Mesothelial cell of epicardium (in vitro differentiated cells): Measurements from ENCODE around the gene TRANK1. TPM values are rescaled to one million over a fixed set of nuclear protein-coding genes. Genes with fewer than 3 reads are reported as not detected.
A peak's percentile ranks its signal among the peaks of the same experiment; 100 is the strongest.

Experiments used
- DNase-seq, 2 experiments: peaks; one replicate each; pipeline ENCODE4 v3.0.0; 2021; ENCODE audit warnings: low spot score in 2 of 2; ENCODE audit not compliant: unreplicated experiment in 2 of 2
- H3K27ac Mint-ChIP-seq: 2 replicates; pipeline ENCODE4 v1.8.0; 2021; ENCODE audit warnings: mixed read lengths
- H3K27me3 Mint-ChIP-seq: 2 replicates; pipeline ENCODE4 v1.8.0; 2021; ENCODE audit warnings: low read depth, mixed read lengths
- H3K36me3 Mint-ChIP-seq: 2 replicates; pipeline ENCODE4 v1.8.0; 2021; ENCODE audit warnings: mixed read lengths
- H3K4me1 Mint-ChIP-seq: 2 replicates; pipeline ENCODE4 v1.8.0; 2021; ENCODE audit warnings: mixed read lengths
- H3K4me3 Mint-ChIP-seq: 2 replicates; pipeline ENCODE4 v1.8.0; 2021; ENCODE audit warnings: mild to moderate bottlenecking, moderate library complexity, mixed read lengths
- H3K9me3 Mint-ChIP-seq: 2 replicates; pipeline ENCODE4 v1.8.0; 2021; ENCODE audit warnings: mixed read lengths
- total RNA-seq: library from RNA; stranded (reverse); gene quantifications from 3 replicates; pipeline ENCODE4 v1.2.1, GENCODE V29; 2021
- TF ChIP-seq, protein P1 (sequence below): fragments of 200-600 bp; sonication (generic); IDR thresholded peaks from one replicate; pipeline ENCODE4 v1.5.0; 2021; ENCODE audit warnings: antibody characterized with exemption; ENCODE audit not compliant: unreplicated experiment

Gene TRANK1
- total RNA-seq, 1 donor from 2014 or later, result 76.8 TPM

DNA sequence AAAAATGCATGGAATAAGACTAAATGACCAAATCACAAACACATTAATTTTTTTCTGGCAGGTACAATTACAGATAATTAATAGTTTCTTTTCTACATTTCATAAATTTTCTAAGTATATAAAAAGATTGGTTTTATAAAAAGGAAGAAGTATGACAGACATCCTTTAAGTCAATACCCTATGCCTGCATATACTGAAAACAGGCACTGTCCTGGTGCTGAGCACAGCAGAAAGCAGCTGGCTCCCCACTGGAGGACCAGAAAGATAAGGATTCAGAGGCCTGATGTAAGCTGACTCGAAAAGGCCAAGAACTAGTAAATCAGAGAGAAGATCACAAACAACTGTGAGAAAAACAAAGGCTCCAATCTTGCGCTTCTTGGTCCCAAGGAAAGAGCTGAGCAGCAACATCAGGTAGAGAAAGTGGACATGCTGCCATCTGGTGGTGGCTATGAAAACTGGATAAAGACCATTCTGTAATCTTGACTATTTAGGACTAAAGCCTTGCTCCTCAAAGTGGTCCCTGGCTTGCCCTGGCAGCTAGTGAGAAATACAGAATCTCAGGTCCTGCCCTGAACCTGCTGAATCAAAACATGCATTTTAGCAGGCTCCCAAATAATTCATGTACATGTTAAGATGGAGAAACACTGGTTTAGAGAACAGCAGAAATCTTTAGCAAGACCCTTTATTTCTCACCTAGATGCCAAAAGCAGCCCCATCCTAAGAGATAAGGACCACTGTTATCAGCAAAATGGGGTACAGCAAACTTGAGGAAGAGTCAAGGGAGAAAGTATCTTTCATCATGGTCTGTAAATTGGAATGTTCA is 76.0 kb downstream of the TRANK1 start:
- Mint-ChIP-seq H3K36me3 (peaks cover 14% of the 10 kb centered on the region), H3K4me1 (no peaks in the 10 kb centered on the region), H3K27ac (no peak overlapping the region), H3K4me3 (no peak overlapping the region), H3K27me3 (peaks cover 4% of the 10 kb centered on the region), H3K9me3 (no peaks in the 10 kb centered on the region)
- TF ChIP-seq, protein P1, sequence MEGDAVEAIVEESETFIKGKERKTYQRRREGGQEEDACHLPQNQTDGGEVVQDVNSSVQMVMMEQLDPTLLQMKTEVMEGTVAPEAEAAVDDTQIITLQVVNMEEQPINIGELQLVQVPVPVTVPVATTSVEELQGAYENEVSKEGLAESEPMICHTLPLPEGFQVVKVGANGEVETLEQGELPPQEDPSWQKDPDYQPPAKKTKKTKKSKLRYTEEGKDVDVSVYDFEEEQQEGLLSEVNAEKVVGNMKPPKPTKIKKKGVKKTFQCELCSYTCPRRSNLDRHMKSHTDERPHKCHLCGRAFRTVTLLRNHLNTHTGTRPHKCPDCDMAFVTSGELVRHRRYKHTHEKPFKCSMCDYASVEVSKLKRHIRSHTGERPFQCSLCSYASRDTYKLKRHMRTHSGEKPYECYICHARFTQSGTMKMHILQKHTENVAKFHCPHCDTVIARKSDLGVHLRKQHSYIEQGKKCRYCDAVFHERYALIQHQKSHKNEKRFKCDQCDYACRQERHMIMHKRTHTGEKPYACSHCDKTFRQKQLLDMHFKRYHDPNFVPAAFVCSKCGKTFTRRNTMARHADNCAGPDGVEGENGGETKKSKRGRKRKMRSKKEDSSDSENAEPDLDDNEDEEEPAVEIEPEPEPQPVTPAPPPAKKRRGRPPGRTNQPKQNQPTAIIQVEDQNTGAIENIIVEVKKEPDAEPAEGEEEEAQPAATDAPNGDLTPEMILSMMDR, result peak; percentile 80
- peak in 1 of 2 experiments; percentile 68 for DNase-seq

DNA sequence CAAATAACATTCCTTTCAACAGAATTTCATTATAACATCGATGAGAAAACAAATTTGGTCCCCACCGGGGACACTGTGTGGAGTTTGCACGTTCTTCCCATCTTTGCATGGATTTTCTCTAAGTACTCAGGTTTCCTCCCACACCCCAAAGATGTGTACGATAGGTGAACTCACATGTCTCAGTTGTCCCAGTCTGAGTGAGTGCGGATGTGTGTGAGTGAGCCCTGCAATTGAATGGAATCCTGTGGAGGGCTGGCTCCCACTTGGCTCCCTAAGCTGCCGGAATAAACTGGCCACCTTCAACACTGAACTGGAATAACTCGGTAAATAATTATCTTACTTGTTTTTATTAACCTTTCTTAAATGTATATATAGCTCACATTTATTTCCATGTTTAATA is 77.0 kb downstream of the TRANK1 start:
- DNase-seq, result no peak
- H3K27ac Mint-ChIP-seq, result no peak overlapping the region
- no peaks in the 10 kb centered on the region for H3K9me3 Mint-ChIP-seq
- H3K4me3 Mint-ChIP-seq, result no peak overlapping the region
- TF ChIP-seq, protein P1, result no peak
- peaks cover 4% of the 10 kb centered on the region for H3K27me3 Mint-ChIP-seq
- H3K4me1 Mint-ChIP-seq, result no peaks in the 10 kb centered on the region
- peaks cover 20% of the 10 kb centered on the region for H3K36me3 Mint-ChIP-seq

DNA sequence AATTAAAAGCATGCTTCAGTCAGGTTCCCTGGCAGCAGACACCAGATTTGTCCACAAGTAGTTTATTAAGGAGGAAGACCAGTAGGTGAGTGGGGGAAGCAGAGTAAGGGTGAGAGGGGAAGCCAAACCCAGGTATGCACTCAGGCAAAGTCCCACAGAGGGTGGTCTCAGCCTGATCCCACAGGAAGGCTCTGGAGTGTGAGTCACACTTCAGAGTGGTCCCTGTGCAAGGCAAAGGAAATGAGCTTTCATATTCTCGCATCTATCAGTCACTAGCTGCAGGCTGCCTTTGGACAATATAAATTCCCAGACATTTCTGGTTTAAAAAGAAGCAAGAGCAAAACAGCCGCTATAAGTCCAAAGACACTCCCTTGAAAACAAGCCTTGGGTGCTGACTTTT is 78.5 kb downstream of the TRANK1 start:
- Mint-ChIP-seq H3K27ac (no peak overlapping the region), H3K27me3 (peaks cover 4% of the 10 kb centered on the region), H3K36me3 (peaks cover 21% of the 10 kb centered on the region), H3K4me3 (no peak overlapping the region), H3K4me1 (no peaks in the 10 kb centered on the region), H3K9me3 (no peaks in the 10 kb centered on the region)
- no peak for DNase-seq
- TF ChIP-seq, protein P1, result no peak

DNA sequence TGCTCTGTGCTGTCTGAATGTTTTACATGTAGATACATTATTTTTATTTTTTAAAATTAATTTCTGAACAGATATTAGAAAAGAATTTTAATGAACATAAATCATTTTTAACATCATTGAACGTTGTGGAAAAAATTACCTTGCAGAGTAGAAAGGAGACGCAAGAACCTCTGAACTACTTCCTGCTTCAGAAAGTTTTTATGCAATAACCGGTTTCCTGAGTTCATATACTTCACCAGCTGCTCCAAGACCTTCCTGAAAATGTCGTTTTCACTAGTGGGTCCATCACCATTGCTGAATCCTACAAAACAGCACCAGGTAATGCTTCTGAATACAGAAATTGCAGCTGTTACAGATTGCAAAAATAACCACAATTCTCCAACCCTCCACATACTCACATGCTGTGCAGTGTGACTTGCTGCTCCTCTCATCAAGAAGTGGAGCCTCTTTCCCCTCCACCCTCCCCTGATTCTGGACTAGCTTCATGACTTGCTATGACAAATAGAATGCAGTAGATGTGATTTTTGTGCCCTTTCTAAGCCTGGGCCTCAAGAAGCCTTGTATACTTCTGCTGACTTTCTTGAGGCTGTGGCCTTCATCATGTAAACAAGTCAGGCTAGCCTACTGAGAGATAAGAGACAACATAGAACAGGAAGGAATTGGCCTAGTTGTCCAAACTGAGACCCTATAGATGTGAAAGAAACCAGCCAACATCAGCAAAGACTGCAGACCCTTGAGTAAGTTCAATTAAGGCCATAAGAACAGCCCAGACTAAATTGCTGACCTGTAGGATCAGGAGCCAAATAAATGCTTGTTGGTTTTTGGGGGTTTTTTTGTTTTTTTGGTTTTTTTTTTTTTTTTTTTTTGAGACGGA is 80.4 kb downstream of the TRANK1 start:
- H3K4me3 Mint-ChIP-seq, result no peak overlapping the region
- H3K36me3 Mint-ChIP-seq, result peaks cover 36% of the 10 kb centered on the region
- no peaks in the 10 kb centered on the region for H3K4me1 Mint-ChIP-seq
- H3K27ac Mint-ChIP-seq, result no peak overlapping the region
- H3K27me3 Mint-ChIP-seq, result peaks cover 4% of the 10 kb centered on the region
- no peaks in the 10 kb centered on the region for H3K9me3 Mint-ChIP-seq
- TF ChIP-seq, protein P1, result no peak
- no peak for DNase-seq

DNA sequence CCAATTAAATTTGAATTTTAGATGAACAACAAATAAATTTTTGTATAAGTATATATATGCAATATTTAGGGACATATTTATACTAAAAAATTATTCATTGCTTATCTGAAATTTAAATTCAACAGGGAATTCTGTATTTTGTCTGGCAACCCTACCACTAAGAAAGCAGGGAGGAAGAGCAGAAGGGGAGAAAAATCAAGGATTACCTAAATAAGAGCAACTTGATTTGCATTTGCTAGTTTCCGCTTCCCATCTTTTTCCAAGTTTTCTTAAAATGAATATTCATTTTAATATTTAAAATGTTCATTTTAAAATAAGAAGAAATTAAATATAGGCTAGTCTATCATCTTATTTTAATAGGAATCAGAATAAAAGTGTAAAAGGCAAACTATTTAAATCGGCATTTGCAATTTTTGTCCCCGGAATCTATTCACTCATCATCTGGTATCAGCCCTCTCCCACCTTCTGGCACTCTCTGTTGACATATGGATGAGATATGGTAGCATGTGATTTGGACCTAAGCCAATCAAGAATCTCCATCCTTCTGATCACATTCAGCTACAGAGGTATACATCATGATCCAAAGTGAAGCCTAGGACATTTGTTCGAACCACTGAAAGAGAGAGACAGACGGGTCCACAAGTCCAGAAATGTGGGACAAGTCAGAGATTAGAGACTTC is 82.6 kb downstream of the TRANK1 start:
- no peak for DNase-seq
- Mint-ChIP-seq H3K27ac (no peak overlapping the region), H3K4me1 (no peaks in the 10 kb centered on the region), H3K36me3 (peaks cover 54% of the 10 kb centered on the region), H3K27me3 (peaks cover 4% of the 10 kb centered on the region), H3K4me3 (no peak overlapping the region), H3K9me3 (no peaks in the 10 kb centered on the region)
- TF ChIP-seq, protein P1, result no peak
